ENCODE measurements around the gene PDE1A.

The PDE1A gene

GRCh38 chr2:182259629-182260150 is 167.1 kb downstream of the PDE1A start:
- H3K27ac ChIP-seq, result no peak overlapping the region
- TF ChIP-seq CTCF (conservative IDR thresholded peaks at IDR 0.05), result no peak

GRCh38 chr2:182252534-182252933 is 174.3 kb downstream of the PDE1A start:
- H3K27ac ChIP-seq, result no peak overlapping the region
- no peak for TF ChIP-seq CTCF (conservative IDR thresholded peaks at IDR 0.05)

GRCh38 chr2:182248898-182249297 is 177.9 kb downstream of the PDE1A start:
- no peak overlapping the region for H3K27ac ChIP-seq
- TF ChIP-seq CTCF (conservative IDR thresholded peaks at IDR 0.05), result no peak

GRCh38 chr2:182248362-182248761 is 178.5 kb downstream of the PDE1A start:
- H3K27ac ChIP-seq, result no peak overlapping the region

GRCh38 chr2:182247831-182248230 is 179.0 kb downstream of the PDE1A start:
- TF ChIP-seq CTCF (conservative IDR thresholded peaks at IDR 0.05), result no peak
- no peak overlapping the region for H3K27ac ChIP-seq

More at GRCh38 chr2:182248362-182248761, 178.5 kb downstream of the PDE1A start:
- no peak for TF ChIP-seq CTCF (conservative IDR thresholded peaks at IDR 0.05)

- H3K27ac ChIP-seq, result no peak overlapping the region
- no peak for TF ChIP-seq CTCF (conservative IDR thresholded peaks at IDR 0.05)
Measured at GRCh38 chr2:182245963-182246362, 180.9 kb downstream of the PDE1A start.

GRCh38 chr2:182242609-182243008 is 184.2 kb downstream of the PDE1A start:
- no peak for TF ChIP-seq CTCF (conservative IDR thresholded peaks at IDR 0.05)
- no peak overlapping the region for H3K27ac ChIP-seq
